Measurements from ENCODE around the gene TMIE.

The TMIE gene

GRCh38 chr3:46701181-46701939 lies at the start of gene TMIE:
TSS of gene TMIE (plus strand) at chr3:46701392. CDS start at chr3:46701488, 96 bp downstream.
- no peak for DNase-seq

DNA sequence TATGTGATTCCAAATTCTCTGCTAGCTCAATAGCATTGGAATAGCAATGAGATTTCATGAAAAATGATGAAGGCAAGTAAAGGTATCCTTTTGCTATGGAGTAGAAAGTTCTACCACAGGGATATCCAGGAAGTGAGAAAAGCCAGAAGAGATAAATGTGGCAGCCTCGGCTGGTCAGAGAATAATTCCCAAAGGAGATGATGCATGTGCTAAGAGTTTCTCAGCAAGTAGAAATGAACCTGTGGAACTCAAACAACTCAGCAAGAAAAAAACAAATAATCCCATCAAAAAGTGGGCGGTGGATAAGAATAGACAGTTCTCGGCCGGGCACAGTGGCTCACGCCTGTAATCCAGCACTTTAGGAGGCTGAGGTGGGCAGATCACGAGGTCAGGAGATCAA lies 45.9 kb upstream of the TMIE start:
- DNase-seq: no peak

DNA sequence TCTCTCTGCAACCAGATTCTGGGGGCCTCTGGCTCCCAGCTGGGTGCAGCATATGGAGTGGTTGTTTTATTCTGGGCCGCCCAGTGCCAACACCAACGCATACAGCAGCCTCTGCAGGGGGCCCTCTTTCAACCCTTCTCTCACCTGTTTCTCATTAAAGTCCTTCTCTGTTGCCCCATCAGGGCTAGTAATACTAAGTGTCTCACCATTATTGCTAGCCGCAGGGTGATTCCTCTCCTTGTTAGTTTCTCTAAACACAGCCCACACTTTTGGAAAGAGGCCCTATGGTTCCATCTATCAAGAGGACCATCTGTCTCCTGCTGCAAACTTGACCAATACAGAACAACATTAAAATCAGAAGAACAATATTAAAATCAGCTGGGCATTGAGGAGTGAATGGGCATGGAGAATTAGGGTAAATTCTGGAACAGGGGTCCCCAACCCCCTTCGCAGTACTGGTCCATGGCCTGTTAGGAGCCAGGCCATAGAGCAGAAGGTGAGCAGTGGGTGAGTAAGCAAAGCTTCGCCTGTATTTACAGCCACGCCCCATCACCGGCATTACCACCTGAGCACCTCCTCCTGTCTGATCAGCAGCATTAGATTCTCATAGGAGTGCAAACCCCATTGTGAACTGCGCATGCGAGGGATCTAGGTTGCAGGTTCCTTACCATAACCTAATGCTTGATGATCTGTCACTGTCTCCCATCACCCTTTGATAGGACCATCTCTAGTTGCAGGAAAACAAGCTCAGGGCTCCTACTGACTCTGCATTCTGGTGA lies 44.2 kb upstream of the TMIE start:
- DNase-seq: no peak

DNA sequence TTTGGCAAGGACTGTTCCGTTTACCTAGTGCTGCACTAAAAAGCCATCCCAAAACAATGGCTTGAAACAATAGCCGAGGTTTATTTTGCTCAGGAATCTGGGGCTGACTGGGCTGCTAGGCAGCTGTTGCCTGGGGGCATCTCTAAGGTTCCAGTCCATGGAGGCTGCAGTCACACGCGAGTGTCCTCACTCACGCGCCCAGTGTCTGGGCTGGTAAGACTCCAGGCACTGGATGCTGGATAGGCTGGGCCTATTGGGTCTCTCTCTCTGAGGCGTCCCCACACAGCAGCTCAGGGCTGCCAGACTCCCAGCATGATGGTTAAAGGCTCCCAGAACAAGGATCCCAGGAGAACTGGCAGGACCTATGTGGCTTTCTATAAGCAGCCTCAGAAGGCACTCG lies 41.9 kb upstream of the TMIE start:
- no peak for DNase-seq

GRCh38 chr3:46660003-46660402 lies 41.2 kb upstream of the TMIE start:
- DNase-seq: no peak

GRCh38 chr3:46660543-46661523 lies 40.4 kb upstream of the TMIE start:
- DNase-seq: no peak

DNA sequence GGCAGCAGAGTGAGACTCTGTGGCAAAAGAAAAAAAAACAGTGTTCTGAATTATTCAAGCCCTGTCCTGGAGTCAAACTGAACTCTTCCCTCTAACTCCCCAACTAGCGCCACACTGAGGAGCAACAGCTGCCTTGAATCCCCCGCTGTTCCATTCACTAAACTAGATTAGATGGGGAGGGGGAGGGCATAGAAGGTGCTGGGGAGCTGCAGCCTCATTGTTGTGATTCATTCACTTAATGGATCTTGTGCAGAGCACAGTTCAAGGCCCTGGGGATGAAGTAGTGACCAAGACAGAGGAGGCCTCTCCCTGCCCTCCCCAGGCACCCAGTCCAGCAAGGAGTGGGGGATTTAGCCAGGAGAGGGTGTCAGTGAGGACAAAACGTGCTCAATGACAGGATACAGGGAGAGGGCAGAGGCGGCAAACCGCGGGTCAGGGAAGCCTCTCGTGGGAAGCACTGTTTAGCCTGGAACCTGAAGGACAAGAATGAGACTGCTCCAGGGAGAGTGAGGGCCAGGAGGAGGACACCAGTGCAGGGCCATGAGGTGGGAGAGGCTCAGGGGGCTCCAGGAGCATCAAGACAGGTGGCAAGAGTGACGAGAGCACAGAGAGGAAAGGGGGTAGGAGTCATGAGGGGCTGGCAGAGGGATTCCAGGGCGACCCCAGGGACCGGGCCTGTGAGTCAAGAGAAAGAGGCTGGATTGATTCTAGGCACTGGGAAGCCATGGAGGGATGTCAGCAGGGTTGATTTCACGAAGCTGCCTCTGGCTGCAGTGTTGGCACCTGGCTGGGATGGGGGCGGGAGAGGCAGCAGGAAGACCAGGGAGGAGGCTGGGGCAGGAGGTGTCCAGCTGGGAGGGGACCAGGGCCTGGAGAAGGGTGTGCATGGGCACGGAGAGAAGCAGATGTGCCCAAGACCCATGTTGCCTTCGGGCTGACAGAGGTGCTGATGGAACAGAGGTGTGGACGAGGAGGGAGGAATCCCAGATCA lies 39.1 kb upstream of the TMIE start:
- DNase-seq: no peak

GRCh38 chr3:46662771-46663551 lies 38.2 kb upstream of the TMIE start:
- no peak for DNase-seq

- DNase-seq: no peak
Measured at GRCh38 chr3:46663591-46664135, 37.5 kb upstream of the TMIE start.

DNA sequence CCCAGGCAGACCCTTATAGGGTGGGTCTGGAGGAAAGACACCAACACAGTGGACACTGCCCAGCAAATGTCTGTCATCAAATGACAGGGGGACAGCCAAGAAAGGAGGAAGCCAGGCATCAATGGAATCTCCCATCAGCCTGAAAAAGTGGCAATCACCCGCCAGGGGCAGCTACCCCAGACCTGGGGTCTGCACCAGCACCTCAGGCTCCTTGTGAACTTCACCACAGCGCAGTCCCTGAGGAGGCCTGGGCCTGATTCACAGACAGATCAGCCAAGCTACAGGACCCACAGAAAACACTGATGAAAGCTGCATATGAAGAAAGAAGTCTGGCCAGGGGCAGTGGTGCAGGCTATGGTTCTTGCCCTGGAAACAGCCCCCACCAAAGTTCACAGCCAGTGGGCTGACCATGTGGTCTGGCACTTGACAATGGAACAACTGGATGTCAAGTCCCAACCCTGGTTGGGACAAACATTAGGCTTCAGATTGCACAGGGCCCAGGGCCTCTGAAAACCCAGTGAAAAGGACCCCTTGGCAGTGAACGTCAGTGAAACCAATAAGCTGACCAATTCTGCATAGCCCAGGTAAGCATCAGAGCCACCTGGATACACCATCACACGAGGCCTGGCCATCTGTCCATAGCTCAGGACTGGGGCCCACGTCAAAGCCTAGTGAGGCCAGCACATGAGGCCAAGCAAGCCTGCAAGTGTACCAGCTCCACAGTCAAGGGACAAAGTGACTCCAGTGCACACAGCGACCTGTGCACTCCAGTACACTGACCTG lies 36.8 kb upstream of the TMIE start:
- peak; percentile 4 for DNase-seq

GRCh38 chr3:46664971-46665762 lies 36.0 kb upstream of the TMIE start:
- DNase-seq: no peak

DNA sequence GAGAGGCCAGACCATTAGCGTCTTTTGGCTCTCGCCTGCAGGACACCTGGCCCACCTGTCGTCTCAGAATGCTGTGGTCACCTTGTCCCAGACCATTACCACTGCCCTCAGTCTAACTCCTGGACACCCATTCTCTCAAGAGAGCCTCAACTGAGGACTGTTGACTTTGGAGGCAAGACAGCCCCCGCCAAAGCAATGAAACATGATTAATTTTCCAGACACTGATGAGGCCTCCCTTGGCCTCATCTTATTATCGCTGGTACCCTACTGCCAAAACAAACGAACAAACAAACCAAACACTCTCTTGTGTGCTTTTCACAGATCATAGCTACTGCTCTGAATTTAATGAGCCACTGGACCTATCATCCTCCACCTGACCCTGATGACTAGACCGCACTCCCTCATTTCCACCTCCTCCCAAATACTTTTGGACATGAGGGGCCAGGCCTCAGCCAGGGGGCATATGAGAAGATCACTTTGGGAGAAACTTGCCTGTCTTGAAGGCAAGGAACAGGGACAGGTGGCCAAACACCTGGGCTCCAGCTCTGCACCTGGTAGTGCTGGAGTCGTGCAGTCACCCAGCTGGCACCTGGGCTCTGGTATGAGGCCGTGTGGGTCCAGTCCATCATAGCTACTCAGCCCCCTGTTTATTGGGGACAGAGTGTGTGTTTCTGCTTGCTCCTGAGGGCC lies 35.3 kb upstream of the TMIE start:
- peak; percentile 13 for DNase-seq

DNA sequence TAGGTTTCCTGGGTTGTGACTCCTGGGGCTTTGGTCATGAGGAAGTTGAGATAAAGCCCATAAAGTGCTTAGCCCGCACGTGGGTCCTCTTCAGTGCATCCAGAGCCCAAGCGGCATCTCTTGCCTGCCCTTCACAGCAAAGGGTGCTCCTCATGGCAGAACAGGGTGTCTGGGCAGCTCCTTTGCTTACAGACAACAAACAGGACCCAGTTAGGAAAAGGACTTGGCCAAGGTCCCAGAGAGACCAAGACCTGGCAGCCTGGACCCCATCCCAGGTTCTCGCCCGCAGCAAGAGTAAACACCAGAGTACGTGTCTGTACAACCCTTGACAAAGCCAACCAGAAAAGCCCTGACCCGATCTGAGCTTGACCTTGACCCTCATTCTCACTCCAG lies 34.7 kb upstream of the TMIE start:
- DNase-seq: peak; percentile 2

DNA sequence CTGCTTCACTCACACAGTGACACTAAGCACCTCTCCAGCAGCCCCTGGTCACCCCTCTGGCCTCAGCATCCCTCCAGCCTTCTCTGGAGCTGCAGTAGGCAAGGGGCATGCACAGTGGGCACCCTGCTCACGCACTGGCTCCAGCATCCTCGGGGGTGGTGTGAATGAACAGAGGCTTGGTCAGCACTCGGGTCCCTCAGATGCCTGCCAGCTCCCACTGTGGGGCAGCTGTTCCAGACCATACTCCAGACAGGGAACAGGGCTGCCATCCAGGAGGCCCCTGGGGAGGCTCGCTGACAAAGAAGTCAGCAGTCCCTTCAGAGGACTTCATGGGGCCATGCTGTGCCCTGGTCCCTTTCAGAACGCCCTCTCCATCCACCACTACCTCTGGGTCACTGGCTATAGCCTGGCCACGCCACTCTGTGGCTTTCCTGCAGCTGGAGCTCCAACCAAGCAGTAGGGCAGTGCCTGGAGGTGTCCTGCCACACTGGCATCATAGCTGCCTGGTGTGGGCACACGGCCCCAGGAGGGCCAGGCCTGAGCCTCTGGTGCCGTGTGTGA lies 34.1 kb upstream of the TMIE start:
- peak; percentile 16 for DNase-seq

DNA sequence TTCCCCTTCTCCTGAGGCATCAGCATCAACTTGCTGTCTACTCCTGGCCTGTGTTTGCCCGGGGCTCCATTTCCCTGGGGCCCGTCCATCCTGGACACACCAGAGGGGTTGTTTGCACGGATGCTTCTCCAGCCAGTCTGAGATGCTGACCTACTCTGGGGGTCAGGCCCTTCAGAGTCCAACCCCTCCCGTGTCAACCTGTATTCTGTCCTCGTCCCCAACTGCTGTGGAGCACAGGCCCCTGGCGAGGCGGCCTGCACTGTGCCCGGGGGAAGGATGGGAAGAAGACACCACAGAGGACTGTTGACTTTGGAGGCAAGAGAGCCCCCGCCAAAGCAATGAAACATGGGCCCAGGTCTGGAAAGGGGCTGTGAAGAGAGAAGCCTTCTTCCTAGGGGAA lies 33.5 kb upstream of the TMIE start:
- DNase-seq: no peak

- peak; percentile 13 for DNase-seq
Measured at GRCh38 chr3:46668116-46668515, 33.1 kb upstream of the TMIE start.

DNA sequence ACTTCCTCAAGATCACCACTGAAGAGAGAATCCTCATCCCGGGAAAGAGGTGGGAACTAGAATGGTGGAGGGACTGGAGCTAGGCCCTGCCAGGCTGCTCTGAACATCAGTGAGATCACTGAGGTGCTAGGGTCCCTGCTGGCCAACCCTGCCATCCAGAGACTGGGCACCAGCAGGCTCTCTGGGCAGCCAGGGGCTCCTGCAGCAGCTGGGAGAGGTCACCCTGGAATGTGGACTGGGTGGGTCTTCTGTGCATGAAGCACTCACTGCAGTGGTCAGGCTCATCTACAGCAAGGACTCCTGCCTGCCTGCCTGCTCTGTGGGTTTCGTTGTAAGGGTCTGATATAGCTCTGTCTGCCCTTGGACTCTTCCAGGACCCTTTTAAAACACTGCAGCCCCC lies 32.6 kb upstream of the TMIE start:
- peak; percentile 6 for DNase-seq

Data from activated T-cell treated with anti-CD3 and anti-CD28 coated beads, Interleukin-2, amount 50 U/mL, for 1 hour (primary cell).